B cell (primary cell): Measurements from ENCODE around the gene CHD5. TPM values are rescaled to one million over a fixed set of nuclear protein-coding genes. Genes with fewer than 3 reads are reported as not detected.

Experiments
- ATAC-seq: fragments of 200-7000 bp; cut with Tn5 transposase; one replicate; pipeline ENCODE4 v1.10.0; 2021; ENCODE audit warnings: low read depth, mild to moderate bottlenecking, moderate number of reproducible peaks, moderate library complexity
- CTCF ChIA-PET: fragments of 350-600 bp; sonication (Branson Sonifier 250); formaldehyde crosslinking; loops from one replicate; lab custom pipeline; 2021; ENCODE audit warnings: antibody characterized with exemption, inconsistent platforms; lab: Charles Lee
- POLR2A ChIA-PET: fragments of 350-600 bp; sonication (Branson Sonifier 250); formaldehyde crosslinking; loops from one replicate; lab custom pipeline; 2021; ENCODE audit warnings: antibody characterized with exemption; lab: Charles Lee
- DNase-seq: peaks from one replicate; pipeline ENCODE4 v3.0.0; 2013
- H2AFZ ChIP-seq: 2 replicates; pipeline ENCODE4 v1.6.1; 2012; ENCODE audit warnings: mild to moderate bottlenecking, low read depth, low read length; ENCODE audit not compliant: insufficient read depth, poor library complexity, severe bottlenecking
- H3K27ac ChIP-seq, 2 donors: 1 replicate in 1 of 2; 2 replicates in 1 of 2; pipeline ENCODE4 v1.5.1; 2012 to 2013; ENCODE audit warnings: low read length in 2 of 2, mild to moderate bottlenecking in 2 of 2, moderate library complexity in 1 of 2
- H3K27me3 ChIP-seq, 4 experiments: fragments of 200-600 bp in 1 of 4; sonication (generic) in 1 of 4; replicated peaks in 1 of 4; 1 replicate in 2 of 4; 2 replicates in 2 of 4; pipeline versions ENCODE4 v1.6.1 to v1.7.0; 2013 to 2016; ENCODE audit warnings: low read length in 3 of 4, mild to moderate bottlenecking in 2 of 4, mixed read lengths in 1 of 4, moderate library complexity in 1 of 4; ENCODE audit not compliant: insufficient read depth in 4 of 4, control insufficient read depth in 3 of 4; ENCODE audit errors: control extremely low read depth in 1 of 4
- H3K36me3 ChIP-seq, 2 experiments: replicated peaks in 1 of 2; 1 replicate in 1 of 2; 2 replicates in 1 of 2; pipeline versions ENCODE4 v1.6.1 to v1.7.1; 2013; ENCODE audit warnings: low read length in 1 of 2; ENCODE audit not compliant: insufficient read depth in 2 of 2, control insufficient read depth in 1 of 2; ENCODE audit errors: control extremely low read depth in 1 of 2, extremely low read depth in 1 of 2
- H3K4me1 ChIP-seq, 2 donors: fragments of 200-600 bp in 1 of 2; sonication (generic) in 1 of 2; 1 replicate in 1 of 2; 2 replicates in 1 of 2; pipeline versions ENCODE4 v1.5.1 to v1.6.1; 2013 to 2017; ENCODE audit warnings: low read length in 2 of 2; ENCODE audit not compliant: control insufficient read depth in 2 of 2, insufficient read depth in 2 of 2
- H3K4me2 ChIP-seq: replicated peaks from 2 replicates; pipeline ENCODE3; 2012; ENCODE audit warnings: mild to moderate bottlenecking, low read depth, low read length; ENCODE audit not compliant: poor library complexity, severe bottlenecking
- H3K4me3 ChIP-seq, 5 experiments: fragments of 200-600 bp in 1 of 5; sonication (generic) in 1 of 5; 1 replicate in 3 of 5; 2 replicates in 2 of 5; pipeline versions ENCODE4 v1.5.1 to v1.7.0; 2011 to 2016; ENCODE audit warnings: low read length in 4 of 5, mild to moderate bottlenecking in 4 of 5, low read depth in 2 of 5, control low read depth in 1 of 5, moderate library complexity in 1 of 5; ENCODE audit not compliant: insufficient read depth in 1 of 5; ENCODE audit errors: control extremely low read depth in 1 of 5, extremely low read depth in 1 of 5
- H3K79me2 ChIP-seq: fragments of 200-600 bp; sonication (generic); one replicate; pipeline ENCODE4 v1.6.0; 2016; ENCODE audit warnings: low read length; ENCODE audit not compliant: control insufficient read depth, insufficient read depth
- H3K9ac ChIP-seq: fragments of 200-600 bp; sonication (generic); 2 replicates; pipeline ENCODE4 v1.6.1; 2017; ENCODE audit warnings: mild to moderate bottlenecking, low read length, moderate library complexity
- H3K9me3 ChIP-seq, 3 donors: one replicate each; pipeline versions ENCODE4 v1.6.1 to v1.7.1; 2013; ENCODE audit warnings: low read length in 2 of 3; ENCODE audit not compliant: control insufficient read depth in 2 of 3, insufficient read depth in 1 of 3; ENCODE audit errors: control extremely low read depth in 1 of 3
- H4K20me1 ChIP-seq: 2 replicates; pipeline ENCODE4 v1.6.0; 2012; ENCODE audit warnings: mild to moderate bottlenecking, low read length; ENCODE audit not compliant: insufficient read depth, control insufficient read depth, poor library complexity, severe bottlenecking
- H3K27ac Mint-ChIP-seq: one replicate; pipeline ENCODE4 v1.8.0; 2021; ENCODE audit warnings: mixed read lengths
- H3K27me3 Mint-ChIP-seq: one replicate; pipeline ENCODE4 v1.8.0; 2021; ENCODE audit warnings: mixed read lengths
- H3K4me1 Mint-ChIP-seq: one replicate; pipeline ENCODE4 v1.8.0; 2021; ENCODE audit warnings: mixed read lengths
- H3K4me3 Mint-ChIP-seq: one replicate; pipeline ENCODE4 v1.8.0; 2021; ENCODE audit warnings: mixed read lengths
- H3K9me3 Mint-ChIP-seq: one replicate; pipeline ENCODE4 v1.8.0; 2022; ENCODE audit warnings: mixed read lengths; ENCODE audit not compliant: insufficient read depth
- EZH2 ChIP-seq: IDR thresholded peaks from 2 replicates; pipeline ENCODE4 v1.6.1; 2012; ENCODE audit warnings: borderline replicate concordance, low read depth, mild to moderate bottlenecking, moderate library complexity, low read length; ENCODE audit not compliant: insufficient read depth, poor library complexity, severe bottlenecking
- WGBS: methylation state at CpG from one replicate; pipeline ENCODE4 v1.1.5; 2013; ENCODE audit warnings: missing lambda C conversion rate; ENCODE audit not compliant: insufficient coverage; 5-methylcytosine and 5-hydroxymethylcytosine counted together
- intact Hi-C: fragments of 100-400 bp; cut with micrococcal nuclease; formaldehyde crosslinking; loops from one replicate; pipeline ENCODE4 v1.10.0; 2022
- polyA plus RNA-seq: library from polyadenylated mRNA; depleted of rRNA; stranded (reverse); fragments of >200 nt; gene quantifications from 2 replicates; pipeline ENCODE4 v1.2.3, GENCODE V29; 2012
- total RNA-seq, 2 donors: library from RNA; stranded (reverse); fragments of 120-200 nt in 1 of 2; gene quantifications; 1 replicate in 1 of 2; 2 replicates in 1 of 2; pipeline versions ENCODE4 v1.2.3 to v1.2.4, GENCODE V29; 2013 to 2022
- TF ChIP-seq, protein P1 (sequence below): fragments of 200-600 bp; IDR thresholded peaks from one replicate; pipeline ENCODE4 v1.8.0; 2022; ENCODE audit warnings: antibody characterized with exemption, mild to moderate bottlenecking

Gene CHD5
- total and polyA plus RNA-seq, 2 donors (not counting 1 experiment from before 2014, with no cell fraction given): 0.18 to 0.20 TPM

DNA sequence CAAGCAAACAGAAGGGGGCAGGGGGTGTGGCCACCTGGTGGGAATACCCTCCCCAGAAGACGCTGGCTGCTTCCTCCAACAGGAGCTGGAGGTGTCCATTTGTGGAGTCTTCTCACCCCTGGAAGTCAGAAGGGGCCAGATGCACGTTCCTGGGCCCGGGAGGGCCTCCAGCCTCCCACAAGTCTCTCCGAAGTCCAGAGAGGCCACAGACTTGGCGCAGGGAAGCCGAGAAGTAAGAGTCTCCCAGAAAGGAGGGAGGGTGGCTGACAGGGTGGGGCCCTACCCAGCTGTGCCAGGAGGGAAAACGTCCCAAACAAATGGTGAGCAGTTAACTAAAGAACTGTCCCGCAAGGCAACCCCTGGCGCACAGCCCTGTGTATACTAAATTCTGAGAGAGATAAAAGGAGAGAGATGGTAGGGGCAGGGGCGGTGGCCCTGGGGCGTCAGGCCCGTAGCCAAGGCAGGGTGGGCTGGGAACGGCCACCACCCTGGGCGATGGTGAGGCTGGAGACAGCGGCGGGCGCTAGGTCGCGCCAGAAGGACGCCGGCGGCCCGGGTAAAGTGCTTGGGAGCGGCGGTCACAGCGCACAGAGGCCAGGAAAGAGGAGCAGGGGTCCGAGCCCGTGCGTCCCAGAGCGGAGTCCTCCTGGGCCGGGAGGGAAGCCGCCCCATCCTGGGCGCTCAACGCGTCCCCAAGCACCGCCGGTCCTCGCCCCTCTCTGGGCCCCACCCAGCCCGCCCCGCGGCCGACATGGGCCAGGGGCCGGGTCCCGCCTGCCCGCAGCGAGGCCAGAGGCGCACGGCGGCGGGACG is 1.2 kb downstream of the CHD5 start:
- Histone ChIP-seq H3K79me2 (no peaks in the 10 kb centered on the region), H3K4me1 (peaks cover 18% of the 10 kb centered on the region in 2 donors), H3K27me3 (peaks cover 0 to 49% (median 17%) of the 10 kb centered on the region in 4 experiments), H3K9me3 (peaks cover 0 to 4% (median 0%) of the 10 kb centered on the region in 3 donors), H4K20me1 (no peaks in the 10 kb centered on the region), H2AFZ (no peak overlapping the region), H3K4me2 (peak overlapping the region; percentile 32), H3K27ac (no peak overlapping the region), H3K9ac (no peak overlapping the region), H3K36me3 (no peaks in the 10 kb centered on the region), H3K4me3 (no peak overlapping the region)
- no peak for TF ChIP-seq EZH2
- TF ChIP-seq, protein P1, sequence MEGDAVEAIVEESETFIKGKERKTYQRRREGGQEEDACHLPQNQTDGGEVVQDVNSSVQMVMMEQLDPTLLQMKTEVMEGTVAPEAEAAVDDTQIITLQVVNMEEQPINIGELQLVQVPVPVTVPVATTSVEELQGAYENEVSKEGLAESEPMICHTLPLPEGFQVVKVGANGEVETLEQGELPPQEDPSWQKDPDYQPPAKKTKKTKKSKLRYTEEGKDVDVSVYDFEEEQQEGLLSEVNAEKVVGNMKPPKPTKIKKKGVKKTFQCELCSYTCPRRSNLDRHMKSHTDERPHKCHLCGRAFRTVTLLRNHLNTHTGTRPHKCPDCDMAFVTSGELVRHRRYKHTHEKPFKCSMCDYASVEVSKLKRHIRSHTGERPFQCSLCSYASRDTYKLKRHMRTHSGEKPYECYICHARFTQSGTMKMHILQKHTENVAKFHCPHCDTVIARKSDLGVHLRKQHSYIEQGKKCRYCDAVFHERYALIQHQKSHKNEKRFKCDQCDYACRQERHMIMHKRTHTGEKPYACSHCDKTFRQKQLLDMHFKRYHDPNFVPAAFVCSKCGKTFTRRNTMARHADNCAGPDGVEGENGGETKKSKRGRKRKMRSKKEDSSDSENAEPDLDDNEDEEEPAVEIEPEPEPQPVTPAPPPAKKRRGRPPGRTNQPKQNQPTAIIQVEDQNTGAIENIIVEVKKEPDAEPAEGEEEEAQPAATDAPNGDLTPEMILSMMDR: no peak
- intact Hi-C loops: no loop called here
- 10% methylated on average over 51 of the region's 51 CpGs for WGBS
- Mint-ChIP-seq H3K9me3 (no peaks in the 10 kb centered on the region), H3K4me3 (peak overlapping the region; percentile 47), H3K27me3 (peaks cover 34% of the 10 kb centered on the region), H3K27ac (no peak overlapping the region), H3K4me1 (peaks cover 21% of the 10 kb centered on the region)
- ATAC-seq (no peak), DNase-seq (no peak)
- POLR2A ChIA-PET: no interaction called here
- CTCF ChIA-PET: no interaction called here

DNA sequence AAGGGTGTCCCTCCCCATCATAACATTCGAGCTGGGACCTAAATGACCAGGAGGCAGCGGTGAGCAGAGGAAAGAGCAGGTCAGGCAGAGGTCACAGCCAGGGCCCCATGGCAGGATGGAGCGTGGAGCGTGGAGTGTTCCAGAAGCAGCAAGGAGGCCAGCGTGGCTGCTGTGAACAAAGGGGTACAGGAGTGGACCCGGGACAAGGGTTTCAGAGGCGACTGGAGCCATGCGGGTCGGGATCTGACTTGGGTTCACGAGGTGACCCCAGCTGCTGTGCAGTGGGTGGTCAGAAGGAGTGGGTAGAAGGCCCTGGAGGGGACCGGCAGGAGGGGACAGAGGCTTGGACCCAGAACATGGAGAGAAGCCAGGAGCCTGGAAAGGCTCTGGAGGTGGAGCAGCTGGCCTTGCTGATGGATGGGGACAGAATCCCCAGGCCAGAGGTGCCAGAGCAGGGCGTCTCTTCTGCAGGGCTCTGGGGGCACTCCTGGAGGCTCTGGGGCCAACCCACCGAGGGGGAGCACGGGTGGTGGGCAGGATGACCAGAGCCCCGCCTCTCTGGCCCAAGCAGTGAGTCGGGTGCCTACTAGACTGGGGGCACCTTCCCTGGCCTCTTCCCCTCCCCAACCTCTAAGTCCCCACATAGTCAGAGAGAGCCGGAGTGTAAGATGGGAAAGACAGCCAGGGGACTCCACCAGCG is 2.3 kb downstream of the CHD5 start:
- peak overlapping the region; percentile 5 for H3K4me3 Mint-ChIP-seq
- Histone ChIP-seq H3K4me1 (peaks cover 18% of the 10 kb centered on the region in 2 donors), H3K4me3 (no peak overlapping the region), H4K20me1 (no peaks in the 10 kb centered on the region), H2AFZ (no peak overlapping the region), H3K79me2 (no peaks in the 10 kb centered on the region), H3K27me3 (peaks cover 0 to 52% (median 17%) of the 10 kb centered on the region in 4 experiments), H3K9me3 (peaks cover 0 to 4% (median 0%) of the 10 kb centered on the region in 3 donors), H3K36me3 (no peaks in the 10 kb centered on the region), H3K9ac (no peak overlapping the region), H3K4me2 (no peak overlapping the region), H3K27ac (no peak overlapping the region)
- intact Hi-C loops: no loop called here
- no peak for DNase-seq
- 73% methylated on average over 16 of the region's 18 CpGs for WGBS
- peaks cover 19% of the 10 kb centered on the region for H3K4me1 Mint-ChIP-seq
- TF ChIP-seq, protein P1: no peak
- TF ChIP-seq EZH2: no peak
- H3K27ac Mint-ChIP-seq: no peak overlapping the region
- H3K27me3 Mint-ChIP-seq: peaks cover 34% of the 10 kb centered on the region
- no peak for ATAC-seq
- H3K9me3 Mint-ChIP-seq: no peaks in the 10 kb centered on the region
- ChIA-PET POLR2A (no interaction called here), CTCF (no interaction called here)
